Sigmoid colon (tissue), 4 donors: ENCODE data around the gene TSKU.

Source experiments
- EP300 ChIP-seq, 4 donors: sonication (generic); formaldehyde crosslinking; IDR thresholded peaks; one replicate each; pipeline ENCODE4 v1.6.1; 2017; ENCODE audit warnings: antibody characterized with exemption in 4 of 4
- POLR2A ChIP-seq, 2 donors: fragments of 450-650 bp; IDR thresholded peaks; one replicate each; pipeline ENCODE4 v1.6.1; 2016; ENCODE audit warnings: antibody characterized with exemption in 2 of 2, mild to moderate bottlenecking in 2 of 2, moderate library complexity in 2 of 2
- POLR2AphosphoS5 ChIP-seq, 4 donors: sonication (generic); formaldehyde crosslinking; IDR thresholded peaks; one replicate each; pipeline ENCODE4 v1.6.1; 2017; ENCODE audit warnings: antibody characterized with exemption in 4 of 4
- TF ChIP-seq, protein P1 (sequence below), 4 experiments: fragments of 450-650 bp in 3 of 4; fragments of 200-600 bp in 1 of 4; IDR thresholded peaks; one replicate each; pipeline ENCODE4 v1.5.1; 2016 to 2019; ENCODE audit warnings: antibody characterized with exemption in 4 of 4, mild to moderate bottlenecking in 3 of 4, moderate library complexity in 2 of 4

DNA sequence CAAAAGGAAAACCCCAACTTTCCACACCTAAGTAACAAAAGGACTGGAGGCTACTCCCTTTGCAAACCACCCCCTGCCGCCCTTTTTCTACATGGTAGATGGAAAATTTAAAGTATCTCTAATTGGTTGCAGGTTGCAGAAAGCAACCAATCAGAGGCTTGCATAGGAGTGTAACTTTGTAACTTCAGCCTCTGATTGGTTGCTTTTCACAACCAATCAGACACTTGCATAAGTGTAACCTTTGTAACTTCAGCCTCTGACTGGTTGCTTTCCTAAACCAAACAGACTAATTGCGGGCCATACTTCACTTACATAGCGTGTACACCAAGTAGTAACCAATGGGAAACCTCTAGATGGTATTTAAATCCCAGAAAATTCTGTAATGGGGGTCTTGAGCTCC is 60.8 kb downstream of the TSKU start:
- TF ChIP-seq POLR2A (IDR thresholded peaks at IDR 0.05), result no peak
- TF ChIP-seq, protein P1, sequence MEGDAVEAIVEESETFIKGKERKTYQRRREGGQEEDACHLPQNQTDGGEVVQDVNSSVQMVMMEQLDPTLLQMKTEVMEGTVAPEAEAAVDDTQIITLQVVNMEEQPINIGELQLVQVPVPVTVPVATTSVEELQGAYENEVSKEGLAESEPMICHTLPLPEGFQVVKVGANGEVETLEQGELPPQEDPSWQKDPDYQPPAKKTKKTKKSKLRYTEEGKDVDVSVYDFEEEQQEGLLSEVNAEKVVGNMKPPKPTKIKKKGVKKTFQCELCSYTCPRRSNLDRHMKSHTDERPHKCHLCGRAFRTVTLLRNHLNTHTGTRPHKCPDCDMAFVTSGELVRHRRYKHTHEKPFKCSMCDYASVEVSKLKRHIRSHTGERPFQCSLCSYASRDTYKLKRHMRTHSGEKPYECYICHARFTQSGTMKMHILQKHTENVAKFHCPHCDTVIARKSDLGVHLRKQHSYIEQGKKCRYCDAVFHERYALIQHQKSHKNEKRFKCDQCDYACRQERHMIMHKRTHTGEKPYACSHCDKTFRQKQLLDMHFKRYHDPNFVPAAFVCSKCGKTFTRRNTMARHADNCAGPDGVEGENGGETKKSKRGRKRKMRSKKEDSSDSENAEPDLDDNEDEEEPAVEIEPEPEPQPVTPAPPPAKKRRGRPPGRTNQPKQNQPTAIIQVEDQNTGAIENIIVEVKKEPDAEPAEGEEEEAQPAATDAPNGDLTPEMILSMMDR (IDR thresholded peaks at IDR 0.05), result no peak
- no peak for TF ChIP-seq EP300 (IDR thresholded peaks at IDR 0.05)
- no peak for TF ChIP-seq POLR2AphosphoS5 (IDR thresholded peaks at IDR 0.05)
